Smooth muscle cell (in vitro differentiated cells): ENCODE measurements around the gene PKDREJ. TPM values are rescaled to one million over a fixed set of nuclear protein-coding genes. Genes with fewer than 3 reads are reported as not detected.

Experiments used
- DNase-seq: peaks from one replicate; lab custom pipeline; 2025; ENCODE audit not compliant: unreplicated experiment; lab: John Stamatoyannopoulos, UW
- H2AFZ ChIP-seq: fragments of 200-600 bp; sonication (generic); 2 replicates; pipeline ENCODE4 v1.6.0; 2016; ENCODE audit warnings: antibody characterized with exemption, low read depth, mild to moderate bottlenecking
- H3F3A ChIP-seq: fragments of 200-600 bp; sonication (generic); 2 replicates; pipeline ENCODE4 v1.6.0; 2017; ENCODE audit warnings: antibody characterized with exemption, low read depth
- H3K27ac ChIP-seq: fragments of 200-600 bp; sonication (generic); 2 replicates; pipeline ENCODE4 v1.5.1; 2016; ENCODE audit warnings: low read depth, mild to moderate bottlenecking
- H3K27me3 ChIP-seq: fragments of 200-600 bp; sonication (generic); 2 replicates; pipeline ENCODE4 v1.6.1; 2016; ENCODE audit warnings: low read depth, mild to moderate bottlenecking
- H3K36me3 ChIP-seq: fragments of 200-600 bp; sonication (generic); 2 replicates; pipeline ENCODE4 v1.5.1; 2016; ENCODE audit warnings: low read depth
- H3K4me1 ChIP-seq: fragments of 200-600 bp; sonication (generic); 2 replicates; pipeline ENCODE4 v1.5.1; 2016; ENCODE audit warnings: low read depth
- H3K4me2 ChIP-seq: fragments of 200-600 bp; sonication (generic); 2 replicates; pipeline ENCODE4 v1.6.0; 2016; ENCODE audit warnings: mild to moderate bottlenecking
- H3K4me3 ChIP-seq: fragments of 200-600 bp; sonication (generic); 2 replicates; pipeline ENCODE4 v1.5.1; 2016; ENCODE audit warnings: mild to moderate bottlenecking
- H3K79me2 ChIP-seq: fragments of 200-600 bp; sonication (generic); 2 replicates; pipeline ENCODE4 v1.6.0; 2016; ENCODE audit warnings: low read depth, mild to moderate bottlenecking
- H3K9ac ChIP-seq: fragments of 200-600 bp; sonication (generic); 2 replicates; pipeline ENCODE4 v1.6.0; 2016; ENCODE audit warnings: low read depth
- H3K9me3 ChIP-seq: fragments of 200-600 bp; sonication (generic); replicated peaks from 2 replicates; pipeline ENCODE4 v1.5.1; 2016; ENCODE audit warnings: low read depth
- H4K20me1 ChIP-seq: fragments of 200-600 bp; sonication (generic); 2 replicates; pipeline ENCODE4 v1.6.0; 2016; ENCODE audit warnings: low read depth
- CTCF ChIP-seq: fragments of 200-600 bp; sonication (generic); IDR thresholded peaks from 2 replicates; pipeline ENCODE4 v1.5.1; 2017; ENCODE audit warnings: borderline replicate concordance, mild to moderate bottlenecking, antibody characterized with exemption; ENCODE audit not compliant: insufficient read depth, poor library complexity, severe bottlenecking
- WGBS: methylation state at CpG from one replicate; pipeline ENCODE4 v1.1.7; 2016; ENCODE audit warnings: low lambda C conversion rate; 5-methylcytosine and 5-hydroxymethylcytosine counted together
- polyA plus RNA-seq: library from polyadenylated mRNA; unstranded; fragments of >200 nt; fragmentation: Nextera tagmentation; extraction: Ambion mirVana; gene quantifications from 2 replicates; pipeline ENCODE4 v1.2.1, GENCODE V29; 2016
- total RNA-seq: library from RNA; depleted of rRNA; stranded (reverse); fragments of >200 nt; gene quantifications from 2 replicates; pipeline ENCODE4 v1.2.3, GENCODE V29; 2014

The PKDREJ gene
- total and polyA plus RNA-seq, 2 experiments from 2014 or later, result 0.05 TPM; not detected in 1

- 100% methylated on average over 2 of the region's 2 CpGs for WGBS
- H3K27ac ChIP-seq, result no peak overlapping the region
- no peaks in the 10 kb centered on the region for H4K20me1 ChIP-seq
Measured at GRCh38 chr22:46247443-46247975, 15.6 kb downstream of the PKDREJ start.

GRCh38 chr22:46246178-46246577, 17.0 kb downstream of the PKDREJ start:
- no peaks in the 10 kb centered on the region for H4K20me1 ChIP-seq
- H3K36me3 ChIP-seq, result no peaks in the 10 kb centered on the region
- no peak overlapping the region for H2AFZ ChIP-seq
- no peak overlapping the region for H3K4me2 ChIP-seq
- H3K4me3 ChIP-seq, result no peak overlapping the region
- H3F3A ChIP-seq, result no peaks in the 10 kb centered on the region
- no peaks in the 10 kb centered on the region for H3K27me3 ChIP-seq
- no peaks in the 10 kb centered on the region for H3K79me2 ChIP-seq
- H3K9ac ChIP-seq, result no peak overlapping the region
- no peaks in the 10 kb centered on the region for H3K9me3 ChIP-seq
- no peak overlapping the region for H3K27ac ChIP-seq
- TF ChIP-seq CTCF, result no peak
- 97% methylated on average over 10 of the region's 10 CpGs for WGBS
- DNase-seq, result no peak
- peaks cover 12% of the 10 kb centered on the region for H3K4me1 ChIP-seq

More at GRCh38 chr22:46247443-46247975, 15.6 kb downstream of the PKDREJ start:
- Histone ChIP-seq H3K27me3 (no peaks in the 10 kb centered on the region), H2AFZ (no peak overlapping the region), H3K4me1 (peaks cover 13% of the 10 kb centered on the region), H3K9me3 (no peaks in the 10 kb centered on the region), H3K4me3 (no peak overlapping the region), H3F3A (no peaks in the 10 kb centered on the region), H3K79me2 (no peaks in the 10 kb centered on the region), H3K9ac (no peak overlapping the region), H3K36me3 (no peaks in the 10 kb centered on the region), H3K4me2 (no peak overlapping the region)
- no peak for TF ChIP-seq CTCF
- no peak for DNase-seq

DNA sequence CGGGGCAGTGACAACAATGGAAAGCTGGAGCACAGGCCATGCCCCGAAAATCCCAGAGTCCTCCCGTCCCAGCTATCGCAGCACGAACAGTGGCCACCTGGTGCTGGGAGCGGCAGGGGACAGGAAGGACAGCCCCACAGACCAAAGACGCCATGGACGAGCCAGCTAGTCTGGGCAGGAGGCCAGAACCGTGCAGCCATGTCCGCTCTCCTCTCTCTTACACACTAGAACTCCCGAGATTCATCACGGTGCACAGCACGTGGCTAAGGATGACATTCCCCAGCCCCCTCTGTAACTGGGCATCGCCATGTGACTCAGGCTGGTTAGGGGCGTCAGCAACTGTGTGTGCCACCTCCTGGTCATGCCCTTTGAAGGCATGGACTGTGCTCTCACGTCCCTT, 17.6 kb downstream of the PKDREJ start:
- H4K20me1 ChIP-seq, result no peaks in the 10 kb centered on the region
- no peak overlapping the region for H3K27ac ChIP-seq
- 95% methylated on average over 16 of the region's 16 CpGs for WGBS
- H3K4me2 ChIP-seq, result no peak overlapping the region
- no peak overlapping the region for H3K9ac ChIP-seq
- H3K27me3 ChIP-seq, result no peaks in the 10 kb centered on the region
- H3K79me2 ChIP-seq, result no peaks in the 10 kb centered on the region
- H3F3A ChIP-seq, result no peaks in the 10 kb centered on the region
- peaks cover 6% of the 10 kb centered on the region for H3K4me1 ChIP-seq
- TF ChIP-seq CTCF, result no peak
- no peaks in the 10 kb centered on the region for H3K9me3 ChIP-seq
- H3K4me3 ChIP-seq, result no peak overlapping the region
- DNase-seq, result no peak
- no peaks in the 10 kb centered on the region for H3K36me3 ChIP-seq
- no peak overlapping the region for H2AFZ ChIP-seq

DNA sequence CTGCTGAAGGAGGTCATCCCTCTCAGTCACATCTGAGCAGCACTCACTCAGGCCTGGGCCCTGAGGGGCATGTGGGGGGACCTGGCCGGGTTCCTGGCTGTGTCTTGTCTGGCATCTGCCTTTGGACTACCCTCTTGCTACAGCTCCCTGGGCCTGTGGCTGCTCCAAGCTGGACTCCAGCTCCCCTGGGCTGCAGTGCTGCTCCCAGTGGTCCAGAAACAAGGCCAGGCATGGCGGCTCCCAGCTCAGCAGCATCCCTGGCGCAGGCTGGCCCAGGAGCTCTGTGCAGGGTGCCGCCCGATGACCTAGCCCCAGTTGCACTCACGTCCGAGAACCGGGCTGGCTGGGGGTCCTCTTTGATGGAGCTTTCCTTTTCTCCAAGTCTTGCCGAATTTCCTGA, 18.4 kb downstream of the PKDREJ start:
- Histone ChIP-seq H3F3A (no peaks in the 10 kb centered on the region), H2AFZ (no peak overlapping the region), H3K4me1 (peaks cover 4% of the 10 kb centered on the region), H3K4me2 (no peak overlapping the region), H3K27me3 (no peaks in the 10 kb centered on the region), H3K4me3 (no peak overlapping the region), H4K20me1 (no peaks in the 10 kb centered on the region), H3K9me3 (no peaks in the 10 kb centered on the region), H3K79me2 (no peaks in the 10 kb centered on the region), H3K9ac (no peak overlapping the region), H3K36me3 (no peaks in the 10 kb centered on the region), H3K27ac (no peak overlapping the region)
- TF ChIP-seq CTCF, result no peak
- no peak for DNase-seq
- 95% methylated on average over 9 of the region's 9 CpGs for WGBS
